Endodermal cell (in vitro differentiated cells): Measurements from ENCODE around the gene BMS1. TPM values are rescaled to one million over a fixed set of nuclear protein-coding genes. Genes with fewer than 3 reads are reported as not detected.

ENCODE experiments used
- DNase-seq: peaks from one replicate; pipeline ENCODE4 v3.0.0-alpha.2; 2017
- H3K27ac ChIP-seq: 2 replicates; pipeline ENCODE4 v1.5.1; 2013; ENCODE audit warnings: mild to moderate bottlenecking, low read depth, low read length, moderate library complexity
- H3K27me3 ChIP-seq: 2 replicates; pipeline ENCODE4 v1.6.1; 2013; ENCODE audit warnings: mild to moderate bottlenecking, low read length, moderate library complexity; ENCODE audit not compliant: insufficient read depth, control insufficient read depth, poor library complexity, severe bottlenecking
- H3K36me3 ChIP-seq: 2 replicates; pipeline ENCODE4 v1.7.0; 2013; ENCODE audit warnings: mild to moderate bottlenecking, low read length, moderate library complexity; ENCODE audit not compliant: control insufficient read depth, insufficient read depth
- H3K4me1 ChIP-seq: one replicate; pipeline ENCODE4 v1.7.0; 2013; ENCODE audit warnings: low read length; ENCODE audit not compliant: control insufficient read depth, insufficient read depth
- H3K4me3 ChIP-seq: 2 replicates; pipeline ENCODE4 v1.5.1; 2013; ENCODE audit warnings: mild to moderate bottlenecking, low read length, moderate library complexity
- H3K9ac ChIP-seq: 2 replicates; pipeline ENCODE4 v1.6.1; 2013; ENCODE audit warnings: mild to moderate bottlenecking, low read length, moderate library complexity; ENCODE audit not compliant: poor library complexity, severe bottlenecking; ENCODE audit errors: extremely low read depth
- H3K9me3 ChIP-seq: 2 replicates; pipeline ENCODE4 v1.6.1; 2013; ENCODE audit warnings: mild to moderate bottlenecking, low read length, moderate library complexity; ENCODE audit not compliant: control insufficient read depth
- H3K27ac Mint-ChIP-seq: 2 replicates; pipeline ENCODE4 v1.8.0; 2020; ENCODE audit warnings: mixed read lengths
- H3K27me3 Mint-ChIP-seq: 2 replicates; pipeline ENCODE4 v1.8.0; 2021; ENCODE audit warnings: mild to moderate bottlenecking, mixed read lengths; ENCODE audit not compliant: insufficient read depth
- H3K36me3 Mint-ChIP-seq: 2 replicates; pipeline ENCODE4 v1.8.0; 2020; ENCODE audit warnings: low read depth, mixed read lengths
- H3K4me1 Mint-ChIP-seq: 2 replicates; pipeline ENCODE4 v1.8.0; 2020; ENCODE audit warnings: mixed read lengths
- H3K4me3 Mint-ChIP-seq: 2 replicates; pipeline ENCODE4 v1.8.0; 2020; ENCODE audit warnings: mild to moderate bottlenecking, moderate library complexity, mixed read lengths
- H3K9me3 Mint-ChIP-seq: 2 replicates; pipeline ENCODE4 v1.8.0; 2020; ENCODE audit warnings: mild to moderate bottlenecking, mixed read lengths
- WGBS, 2 experiments: methylation state at CpG; one replicate each; pipeline versions ENCODE4 v1.1.5 to v1.1.7; 2013; ENCODE audit warnings: missing lambda C conversion rate in 2 of 2, mixed read lengths in 1 of 2; ENCODE audit not compliant: insufficient coverage in 1 of 2, insufficient read length in 1 of 2; 5-methylcytosine and 5-hydroxymethylcytosine counted together
- total RNA-seq, 2 donors: library from RNA; stranded (reverse); fragmentation: NEBNext Ultra II Directional in 1 of 2; extraction: Animal tissue kit (Norgen Biotek cat#: 25700) in 1 of 2; gene quantifications; 2 replicates in 1 of 2; 3 replicates in 1 of 2; pipeline ENCODE4 v1.2.1, GENCODE V29; 2021
- TF ChIP-seq, protein P1 (sequence below): fragments of 200-600 bp; sonication (generic); conservative IDR thresholded peaks from 2 replicates; pipeline ENCODE4 v1.5.0; 2021; ENCODE audit warnings: antibody characterized with exemption, mild to moderate bottlenecking

The BMS1 gene
- total RNA-seq, 2 donors from 2014 or later: 19.8 to 24.2 TPM

GRCh38 chr10:42755028-42755451, 27.6 kb upstream of the BMS1 start:
- Histone ChIP-seq H3K9ac (no peak overlapping the region), H3K4me1 (no peaks in the 10 kb centered on the region), H3K9me3 (no peaks in the 10 kb centered on the region), H3K27me3 (peaks cover 92% of the 10 kb centered on the region), H3K36me3 (no peaks in the 10 kb centered on the region), H3K4me3 (no peak overlapping the region), H3K27ac (no peak overlapping the region)
- Mint-ChIP-seq H3K36me3 (no peaks in the 10 kb centered on the region), H3K9me3 (no peaks in the 10 kb centered on the region), H3K27ac (no peak overlapping the region), H3K27me3 (peaks cover 91% of the 10 kb centered on the region), H3K4me1 (no peaks in the 10 kb centered on the region), H3K4me3 (peak overlapping the region; percentile 50)
- WGBS, 2 experiments: 12% methylated on average over 19 to 45 of the region's 45 CpGs
- TF ChIP-seq, protein P1, sequence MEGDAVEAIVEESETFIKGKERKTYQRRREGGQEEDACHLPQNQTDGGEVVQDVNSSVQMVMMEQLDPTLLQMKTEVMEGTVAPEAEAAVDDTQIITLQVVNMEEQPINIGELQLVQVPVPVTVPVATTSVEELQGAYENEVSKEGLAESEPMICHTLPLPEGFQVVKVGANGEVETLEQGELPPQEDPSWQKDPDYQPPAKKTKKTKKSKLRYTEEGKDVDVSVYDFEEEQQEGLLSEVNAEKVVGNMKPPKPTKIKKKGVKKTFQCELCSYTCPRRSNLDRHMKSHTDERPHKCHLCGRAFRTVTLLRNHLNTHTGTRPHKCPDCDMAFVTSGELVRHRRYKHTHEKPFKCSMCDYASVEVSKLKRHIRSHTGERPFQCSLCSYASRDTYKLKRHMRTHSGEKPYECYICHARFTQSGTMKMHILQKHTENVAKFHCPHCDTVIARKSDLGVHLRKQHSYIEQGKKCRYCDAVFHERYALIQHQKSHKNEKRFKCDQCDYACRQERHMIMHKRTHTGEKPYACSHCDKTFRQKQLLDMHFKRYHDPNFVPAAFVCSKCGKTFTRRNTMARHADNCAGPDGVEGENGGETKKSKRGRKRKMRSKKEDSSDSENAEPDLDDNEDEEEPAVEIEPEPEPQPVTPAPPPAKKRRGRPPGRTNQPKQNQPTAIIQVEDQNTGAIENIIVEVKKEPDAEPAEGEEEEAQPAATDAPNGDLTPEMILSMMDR: peak; percentile 58
- peak; percentile 76 for DNase-seq

- Histone ChIP-seq H3K9ac (no peak overlapping the region), H3K9me3 (no peaks in the 10 kb centered on the region), H3K36me3 (no peaks in the 10 kb centered on the region), H3K27ac (no peak overlapping the region), H3K4me3 (no peak overlapping the region), H3K27me3 (peaks cover 97% of the 10 kb centered on the region), H3K4me1 (no peaks in the 10 kb centered on the region)
- H3K36me3 Mint-ChIP-seq: no peaks in the 10 kb centered on the region
- TF ChIP-seq, protein P1: no peak
- no peak overlapping the region for H3K27ac Mint-ChIP-seq
- H3K4me3 Mint-ChIP-seq: peak overlapping the region; percentile 50
- WGBS, 2 experiments: 67 to 73% methylated on average over 4 to 10 of the region's 10 CpGs
- peaks cover 96% of the 10 kb centered on the region for H3K27me3 Mint-ChIP-seq
- no peaks in the 10 kb centered on the region for H3K9me3 Mint-ChIP-seq
- DNase-seq: no peak
- H3K4me1 Mint-ChIP-seq: no peaks in the 10 kb centered on the region
Observed at GRCh38 chr10:42755556-42756093, 27.0 kb upstream of the BMS1 start.

DNA sequence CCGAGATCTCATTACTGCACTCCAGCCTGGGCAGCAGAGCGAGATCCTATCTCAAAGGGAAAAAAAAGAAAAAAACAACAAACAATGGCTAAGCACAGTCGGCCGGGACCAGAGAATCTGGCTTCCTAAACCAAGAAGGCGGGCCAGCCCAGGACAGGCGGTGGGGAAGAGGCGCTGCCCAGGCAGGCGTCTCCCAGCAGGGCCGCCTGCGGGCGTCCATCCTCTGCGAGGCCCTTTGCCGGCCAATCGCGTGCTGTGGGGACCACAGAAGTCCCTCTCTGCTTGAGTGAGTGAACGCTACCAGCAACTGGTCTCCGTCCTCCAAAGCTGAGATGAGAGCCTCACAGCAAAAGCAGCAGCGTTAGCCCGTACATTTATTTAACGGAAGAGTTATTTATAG, 14.7 kb upstream of the BMS1 start:
- no peak overlapping the region for H3K27ac Mint-ChIP-seq
- WGBS, 2 experiments: 79 to 88% methylated on average over 15 to 19 of the region's 20 CpGs
- Histone ChIP-seq H3K4me1 (no peaks in the 10 kb centered on the region), H3K27ac (no peak overlapping the region), H3K27me3 (no peaks in the 10 kb centered on the region), H3K9ac (no peak overlapping the region), H3K4me3 (no peak overlapping the region), H3K9me3 (no peaks in the 10 kb centered on the region), H3K36me3 (no peaks in the 10 kb centered on the region)
- no peaks in the 10 kb centered on the region for H3K4me1 Mint-ChIP-seq
- TF ChIP-seq, protein P1: no peak
- H3K36me3 Mint-ChIP-seq: no peaks in the 10 kb centered on the region
- H3K27me3 Mint-ChIP-seq: peaks cover 43% of the 10 kb centered on the region
- DNase-seq: no peak
- H3K9me3 Mint-ChIP-seq: peaks cover 5% of the 10 kb centered on the region
- H3K4me3 Mint-ChIP-seq: no peak overlapping the region
